ENCODE results near the gene SLC26A5. TPM values are rescaled to one million over a fixed set of nuclear protein-coding genes. Genes with fewer than 3 reads are reported as not detected.

The SLC26A5 gene
- total and polyA plus RNA-seq, 2 of the 8 experiments (the other 6 are each of a cell fraction or from before 2014, with no cell fraction given), result 0.09 to 0.24 TPM

GRCh38 chr7:103344453-103345149 is 101.4 kb downstream of the SLC26A5 start, which contains the start of gene DNAJC2 (continued):
- TF ChIP-seq CTBP2 (IDR thresholded peaks at IDR 0.05; ENCODE audit: borderline replicate concordance, insufficient read depth, insufficient read length, low read length), result no peak
- TF ChIP-seq SRF (IDR thresholded peaks at IDR 0.05; ENCODE audit: low read depth, low read length), result peak; percentile 39; the same call in 1 of the 2 replicates
- no peak for TF ChIP-seq CBX5 (IDR thresholded peaks at IDR 0.05; ENCODE audit: low read depth, low read length)
- peak; percentile 93 for TF ChIP-seq TBP (IDR thresholded peaks at IDR 0.05; ENCODE audit: low read depth, low read length)
- no peak for TF ChIP-seq KDM1A (IDR thresholded peaks at IDR 0.05; ENCODE audit: borderline replicate concordance, low read length)
- TF ChIP-seq, protein P1, sequence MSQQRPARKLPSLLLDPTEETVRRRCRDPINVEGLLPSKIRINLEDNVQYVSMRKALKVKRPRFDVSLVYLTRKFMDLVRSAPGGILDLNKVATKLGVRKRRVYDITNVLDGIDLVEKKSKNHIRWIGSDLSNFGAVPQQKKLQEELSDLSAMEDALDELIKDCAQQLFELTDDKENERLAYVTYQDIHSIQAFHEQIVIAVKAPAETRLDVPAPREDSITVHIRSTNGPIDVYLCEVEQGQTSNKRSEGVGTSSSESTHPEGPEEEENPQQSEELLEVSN (IDR thresholded peaks at IDR 0.05), result peak; percentile 75
- TF ChIP-seq POLR2AphosphoS5 (IDR thresholded peaks at IDR 0.05; ENCODE audit: low read depth, low read length), result peak; percentile 96
- no peak for TF ChIP-seq NRF1 (IDR thresholded peaks at IDR 0.05; ENCODE audit: low read depth, low read length)
- TF ChIP-seq TAF7 (optimal IDR thresholded peaks at IDR 0.05; ENCODE audit: borderline replicate concordance, low read depth, low read length), result peak; percentile 68
- 0 out of 2 replicates have a peak, but pooled peaks have one; percentile 1 for TF ChIP-seq USF2 (IDR thresholded peaks at IDR 0.05; ENCODE audit: low read length)
- peak; percentile 92 for TF ChIP-seq CREB1 (IDR thresholded peaks at IDR 0.05)
- TF ChIP-seq SP2 (IDR thresholded peaks at IDR 0.05; ENCODE audit: low read length), result no peak
- TF ChIP-seq MAFK (IDR thresholded peaks at IDR 0.05; ENCODE audit: low read depth, low read length), result peak; percentile 62; the same call in 1 of the 2 replicates
- no peak for TF ChIP-seq YY1 (IDR thresholded peaks at IDR 0.05; ENCODE audit: low read depth, low read length)
- TF ChIP-seq BCL11A (IDR thresholded peaks at IDR 0.05; ENCODE audit: low read depth in 2 of 2, low read length in 2 of 2), result no peak
- TF ChIP-seq KDM4A (IDR thresholded peaks at IDR 0.05; ENCODE audit: low read depth, low read length, severe bottlenecking), result peak; percentile 86
- TF ChIP-seq SP4 (IDR thresholded peaks at IDR 0.05; ENCODE audit: low read length), result 0 out of 2 replicates have a peak, but pooled peaks have one; percentile 50
- TF ChIP-seq, protein P2, sequence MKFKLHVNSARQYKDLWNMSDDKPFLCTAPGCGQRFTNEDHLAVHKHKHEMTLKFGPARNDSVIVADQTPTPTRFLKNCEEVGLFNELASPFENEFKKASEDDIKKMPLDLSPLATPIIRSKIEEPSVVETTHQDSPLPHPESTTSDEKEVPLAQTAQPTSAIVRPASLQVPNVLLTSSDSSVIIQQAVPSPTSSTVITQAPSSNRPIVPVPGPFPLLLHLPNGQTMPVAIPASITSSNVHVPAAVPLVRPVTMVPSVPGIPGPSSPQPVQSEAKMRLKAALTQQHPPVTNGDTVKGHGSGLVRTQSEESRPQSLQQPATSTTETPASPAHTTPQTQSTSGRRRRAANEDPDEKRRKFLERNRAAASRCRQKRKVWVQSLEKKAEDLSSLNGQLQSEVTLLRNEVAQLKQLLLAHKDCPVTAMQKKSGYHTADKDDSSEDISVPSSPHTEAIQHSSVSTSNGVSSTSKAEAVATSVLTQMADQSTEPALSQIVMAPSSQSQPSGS (IDR thresholded peaks at IDR 0.05; ENCODE audit: low read length), result peak; percentile 75
- no peak for TF ChIP-seq CHD1 (IDR thresholded peaks at IDR 0.05; ENCODE audit: low read depth, low read length)
